GM18873 (cell line): ENCODE measurements around the gene CPNE7.
"Not testable (repeated sequence)": the region's sequence is repeated elsewhere in the genome, so short reads cannot be mapped to it uniquely, and the experiment has no call there.

Source experiments
- ATAC-seq: cut with Tn5 transposase; IDR thresholded peaks from one replicate; pipeline ENCODE4 v1.9.1; 2021; ENCODE audit warnings: mild to moderate bottlenecking, moderate library complexity, moderate number of reproducible peaks; ENCODE audit not compliant: unreplicated experiment, low FRiP score

Gene CPNE7

GRCh38 chr16:89618109-89618998 lies 42.8 kb downstream of the CPNE7 start:
- no peak for ATAC-seq

GRCh38 chr16:89619840-89620239 lies 44.3 kb downstream of the CPNE7 start:
- ATAC-seq, result no peak

GRCh38 chr16:89620406-89620841 lies 44.9 kb downstream of the CPNE7 start:
- ATAC-seq, result no peak

- ATAC-seq, result no peak
Measured at GRCh38 chr16:89621136-89621697, 45.7 kb downstream of the CPNE7 start.

GRCh38 chr16:89621698-89622409 lies 46.3 kb downstream of the CPNE7 start:
- ATAC-seq, result no peak

- no peak for ATAC-seq
Measured at GRCh38 chr16:89623511-89624261, 48.1 kb downstream of the CPNE7 start.

- ATAC-seq, result no peak
Measured at GRCh38 chr16:89624777-89625761, 49.5 kb downstream of the CPNE7 start.

- no peak for ATAC-seq
Measured at GRCh38 chr16:89629827-89630610, 54.5 kb downstream of the CPNE7 start.

- no peak for ATAC-seq
Measured at GRCh38 chr16:89633064-89633631, 57.6 kb downstream of the CPNE7 start.

- ATAC-seq, result not testable (repeated sequence)
Measured at GRCh38 chr16:89634463-89635385, 59.2 kb downstream of the CPNE7 start.

GRCh38 chr16:89636663-89637062 lies 61.1 kb downstream of the CPNE7 start:
- ATAC-seq, result no peak

GRCh38 chr16:89637379-89637778 lies 61.8 kb downstream of the CPNE7 start:
- no peak for ATAC-seq

- no peak for ATAC-seq
Measured at GRCh38 chr16:89638455-89638854, 62.9 kb downstream of the CPNE7 start.

- no peak for ATAC-seq
Measured at GRCh38 chr16:89639385-89639784, 63.8 kb downstream of the CPNE7 start.

GRCh38 chr16:89641458-89642119 lies 66.0 kb downstream of the CPNE7 start:
- no peak for ATAC-seq

GRCh38 chr16:89642574-89642973 lies 67.0 kb downstream of the CPNE7 start:
- no peak for ATAC-seq
